GM12864 (cell line): ENCODE measurements around the gene EFCAB12.
"Not testable (repeated sequence)": the region's sequence is repeated elsewhere in the genome, so short reads cannot be mapped to it uniquely, and the experiment has no call there.

Experiments used
- DNase-seq: peaks from one replicate; pipeline ENCODE4 v3.0.0-alpha.2; 2011; ENCODE audit warnings: low read depth
- H3K4me3 ChIP-seq: 2 replicates; pipeline ENCODE4 v1.5.1; 2011; ENCODE audit warnings: mild to moderate bottlenecking, low read depth, low read length, control low read depth
- TF ChIP-seq, protein P1 (sequence below): IDR thresholded peaks from 2 replicates; pipeline ENCODE4 v1.5.1; 2011; ENCODE audit warnings: low read depth, mild to moderate bottlenecking, moderate library complexity, low read length, control low read depth, inconsistent platforms; ENCODE audit errors: missing control alignments

The EFCAB12 gene

DNA sequence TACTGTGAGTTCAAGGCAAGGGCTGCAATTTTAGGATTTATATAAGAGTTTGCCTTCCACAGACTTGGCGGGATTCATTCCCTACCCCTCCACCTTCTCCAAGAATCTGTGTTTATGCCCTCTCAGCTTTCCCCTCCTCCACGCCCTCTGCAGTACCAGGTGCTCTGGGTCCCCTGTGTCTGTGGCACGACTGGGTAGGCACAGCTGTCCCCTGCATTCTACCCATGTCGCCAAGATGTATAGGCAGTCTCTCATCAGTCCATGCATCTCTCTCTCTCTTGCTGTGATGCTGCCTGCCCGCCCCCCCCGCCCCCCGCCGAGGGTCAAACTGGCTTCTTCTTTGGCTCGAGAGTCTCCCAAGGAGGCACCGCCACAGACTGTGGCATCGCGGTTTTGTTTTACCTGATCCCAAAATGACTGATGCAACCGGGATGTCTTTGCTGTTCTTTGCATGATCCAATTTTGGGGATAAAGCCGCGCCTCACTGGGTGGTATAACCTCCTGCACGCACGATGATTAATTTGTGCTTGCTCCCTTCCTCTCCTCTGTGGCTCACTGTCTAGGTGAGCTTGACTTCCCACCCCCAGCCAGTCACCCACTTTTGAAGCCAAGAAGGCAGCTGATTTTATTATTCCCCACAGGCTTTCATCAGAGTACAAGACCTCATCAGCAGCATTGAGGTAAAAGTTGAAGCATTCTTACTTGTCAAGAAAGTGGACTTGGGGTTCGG lies 43.7 kb downstream of the EFCAB12 start:
- DNase-seq: no peak
- H3K4me3 ChIP-seq: no peak overlapping the region

GRCh38 chr3:129384103-129384502 lies 44.3 kb downstream of the EFCAB12 start:
- H3K4me3 ChIP-seq, DNase-seq: not testable (repeated sequence)

More for the DNA sequence above, 43.7 kb downstream of the EFCAB12 start:
- TF ChIP-seq, protein P1, sequence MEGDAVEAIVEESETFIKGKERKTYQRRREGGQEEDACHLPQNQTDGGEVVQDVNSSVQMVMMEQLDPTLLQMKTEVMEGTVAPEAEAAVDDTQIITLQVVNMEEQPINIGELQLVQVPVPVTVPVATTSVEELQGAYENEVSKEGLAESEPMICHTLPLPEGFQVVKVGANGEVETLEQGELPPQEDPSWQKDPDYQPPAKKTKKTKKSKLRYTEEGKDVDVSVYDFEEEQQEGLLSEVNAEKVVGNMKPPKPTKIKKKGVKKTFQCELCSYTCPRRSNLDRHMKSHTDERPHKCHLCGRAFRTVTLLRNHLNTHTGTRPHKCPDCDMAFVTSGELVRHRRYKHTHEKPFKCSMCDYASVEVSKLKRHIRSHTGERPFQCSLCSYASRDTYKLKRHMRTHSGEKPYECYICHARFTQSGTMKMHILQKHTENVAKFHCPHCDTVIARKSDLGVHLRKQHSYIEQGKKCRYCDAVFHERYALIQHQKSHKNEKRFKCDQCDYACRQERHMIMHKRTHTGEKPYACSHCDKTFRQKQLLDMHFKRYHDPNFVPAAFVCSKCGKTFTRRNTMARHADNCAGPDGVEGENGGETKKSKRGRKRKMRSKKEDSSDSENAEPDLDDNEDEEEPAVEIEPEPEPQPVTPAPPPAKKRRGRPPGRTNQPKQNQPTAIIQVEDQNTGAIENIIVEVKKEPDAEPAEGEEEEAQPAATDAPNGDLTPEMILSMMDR: no peak

- TF ChIP-seq, protein P1: peak; percentile 90
- no peak overlapping the region for H3K4me3 ChIP-seq
- DNase-seq: peak; percentile 22
Observed at GRCh38 chr3:129383292-129383860, 45.1 kb downstream of the EFCAB12 start.

DNA sequence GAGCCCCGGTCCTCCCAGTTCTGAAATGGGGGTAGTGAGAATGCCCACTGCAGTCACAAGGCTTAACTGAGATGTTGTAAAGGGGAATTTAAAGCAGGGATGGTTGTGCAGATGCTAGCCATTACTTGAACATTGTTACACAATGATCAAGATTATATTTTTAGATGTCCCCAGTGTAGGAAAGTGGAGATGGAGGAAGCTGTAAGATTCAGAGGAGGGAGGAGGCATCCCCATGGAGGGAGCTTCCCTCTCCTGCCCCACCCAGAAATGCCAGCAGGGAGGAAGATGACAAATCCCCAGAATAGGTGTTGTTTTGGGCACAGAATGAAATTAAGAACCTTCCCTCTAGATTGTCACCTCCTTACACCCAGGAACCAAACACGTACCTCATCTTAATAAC lies 46.1 kb downstream of the EFCAB12 start:
- no peak overlapping the region for H3K4me3 ChIP-seq
- TF ChIP-seq, protein P1: no peak

GRCh38 chr3:129379582-129380358 lies 48.7 kb downstream of the EFCAB12 start:
- TF ChIP-seq, protein P1: no peak
- DNase-seq: no peak
- H3K4me3 ChIP-seq: no peak overlapping the region

More for the DNA sequence above, 46.1 kb downstream of the EFCAB12 start:
- no peak for DNase-seq

GRCh38 chr3:129378949-129379348 lies 49.5 kb downstream of the EFCAB12 start:
- no peak for DNase-seq
- no peak overlapping the region for H3K4me3 ChIP-seq
- TF ChIP-seq, protein P1: no peak

DNA sequence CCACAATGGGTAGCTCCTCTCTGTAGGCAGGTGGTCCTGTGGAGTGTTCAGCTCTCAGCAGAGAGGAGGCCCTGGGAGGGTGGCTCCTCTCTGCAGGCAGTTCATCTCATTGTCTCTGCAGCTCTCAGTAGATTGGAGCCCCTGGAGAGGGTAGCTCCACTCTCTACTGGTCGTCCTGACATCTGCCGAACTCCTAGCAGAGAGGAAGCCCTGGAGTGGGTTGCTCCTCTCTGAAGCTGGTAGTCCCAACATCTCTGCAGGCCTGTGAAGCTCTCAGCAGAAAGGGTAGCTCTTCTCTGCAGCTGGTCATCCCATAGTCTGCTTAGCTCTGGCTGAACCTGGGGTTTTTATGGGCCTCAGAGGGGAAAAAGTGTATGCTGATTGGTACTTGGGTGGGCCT lies 50.8 kb downstream of the EFCAB12 start:
- no peak overlapping the region for H3K4me3 ChIP-seq
- DNase-seq: no peak
- TF ChIP-seq, protein P1: no peak
